ENCODE data around the gene NSF. TPM values are rescaled to one million over a fixed set of nuclear protein-coding genes. Genes with fewer than 3 reads are reported as not detected.

Gene NSF
- total and polyA plus RNA-seq, 2 donors, result 23.2 to 37.8 TPM

DNA sequence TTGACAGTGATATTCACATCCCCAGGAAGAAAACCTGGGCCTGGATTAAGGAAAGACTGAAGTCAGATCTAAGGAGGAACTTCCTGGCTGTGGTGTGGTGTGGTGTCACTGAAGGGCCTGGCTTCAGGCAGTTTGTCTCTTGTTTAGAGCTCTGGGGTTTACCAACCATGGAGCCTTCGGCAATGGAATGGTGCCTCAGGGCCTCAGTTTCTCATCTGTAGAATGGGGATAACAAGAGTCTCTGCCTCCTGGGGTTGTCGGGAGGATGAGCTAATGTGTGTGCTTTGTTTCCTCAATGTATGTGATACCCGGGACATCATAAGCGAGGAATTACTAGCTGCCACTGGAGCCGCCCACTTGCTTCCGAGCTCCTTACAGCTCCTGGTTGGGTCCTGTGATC is 215.3 kb downstream of the NSF start:
- WGBS, result 89% methylated on average over 6 of the region's 6 CpGs
- H3K27ac ChIP-seq (ENCODE audit: low read depth), result no peak overlapping the region
- DNase-seq (ENCODE audit: extremely low spot score), result no peak
- no peaks in the 10 kb centered on the region for H3K36me3 ChIP-seq (ENCODE audit: insufficient read depth)
- no peak overlapping the region for H3K4me3 ChIP-seq (ENCODE audit: low read depth, low read length)
- H3K4me1 ChIP-seq (ENCODE audit: insufficient read depth), result no peaks in the 10 kb centered on the region

Other genes starting within 250 kb of the NSF start
- gene ARL17B, start 228.9 kb upstream of the NSF start, total RNA-seq, result 17.1 TPM
- gene ARL17B, start 228.9 kb upstream of the NSF start, polyA plus RNA-seq, result 9.4 TPM
- gene LRRC37A2, start 78.2 kb upstream of the NSF start, total RNA-seq, result 10.8 TPM
- gene LRRC37A2, start 78.2 kb upstream of the NSF start, polyA plus RNA-seq, result 3.1 TPM
- 12.4 TPM for gene ARL17A, start 11.0 kb upstream of the NSF start, total RNA-seq
- gene ARL17A, start 11.0 kb upstream of the NSF start, polyA plus RNA-seq, result 6.0 TPM
- 0.90 TPM for gene WNT3, start 228.0 kb downstream of the NSF start, total RNA-seq
- 0.54 TPM for gene WNT3, start 228.0 kb downstream of the NSF start, polyA plus RNA-seq

Measured in urinary bladder (tissue), 4 donors.